GM08714 (cell line): Measurements from ENCODE around the gene CDK2.
A peak's percentile ranks its signal among the peaks of the same experiment; 100 is the strongest.
"Not testable (repeated sequence)": the region's sequence is repeated elsewhere in the genome, so short reads cannot be mapped to it uniquely, and the experiment has no call there.

Experiments used
- H3K4me3 ChIP-seq: fragments of 200-500 bp; sonication (Bioruptor generic); 2 replicates; pipeline ENCODE4 v1.5.1; 2014; ENCODE audit warnings: mild to moderate bottlenecking, low read length, inconsistent platforms
- ZNF274 ChIP-seq: IDR thresholded peaks from 2 replicates; pipeline ENCODE4 v1.6.1; 2012; ENCODE audit warnings: mild to moderate bottlenecking, low read depth, low read length

The CDK2 gene

DNA sequence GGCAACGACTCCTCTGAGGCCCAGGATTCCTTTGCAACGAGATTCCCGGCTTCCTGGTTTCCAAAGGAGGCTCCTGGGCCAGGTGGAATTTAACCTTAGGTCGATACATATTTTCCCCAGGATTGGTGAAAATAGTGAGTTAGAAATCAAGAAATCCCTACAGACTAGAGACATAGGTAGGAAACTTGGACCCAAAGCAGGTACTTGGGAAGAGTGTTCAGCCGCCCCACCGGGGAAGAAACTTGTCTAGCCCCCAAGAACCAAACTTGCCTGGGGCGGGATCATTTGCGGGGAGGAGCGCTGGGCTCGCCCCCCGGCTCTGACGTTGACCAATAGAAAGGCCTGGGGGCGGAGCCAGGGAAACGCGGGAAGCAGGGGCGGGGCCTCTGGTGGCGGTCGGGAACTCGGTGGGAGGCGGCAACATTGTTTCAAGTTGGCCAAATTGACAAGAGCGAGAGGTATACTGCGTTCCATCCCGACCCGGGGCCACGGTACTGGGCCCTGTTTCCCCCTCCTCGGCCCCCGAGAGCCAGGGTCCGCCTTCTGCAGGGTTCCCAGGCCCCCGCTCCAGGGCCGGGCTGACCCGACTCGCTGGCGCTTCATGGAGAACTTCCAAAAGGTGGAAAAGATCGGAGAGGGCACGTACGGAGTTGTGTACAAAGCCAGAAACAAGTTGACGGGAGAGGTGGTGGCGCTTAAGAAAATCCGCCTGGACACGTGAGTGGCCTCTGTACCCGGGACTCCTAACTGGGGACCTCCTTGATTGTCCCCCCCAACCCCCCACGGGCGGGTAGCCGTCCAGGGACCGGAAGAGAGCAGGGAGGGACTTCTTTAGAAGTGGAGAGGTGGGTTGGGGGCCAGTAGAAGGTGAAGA, at the start of gene CDK2:
CDK2 (plus strand) TSS at position 423 of the 874 bp plus-strand sequence; CDS start at position 602, 179 bp downstream.
- H3K4me3 ChIP-seq: peak within 1 kb of the TSS; percentile 89
- no peak for TF ChIP-seq ZNF274

DNA sequence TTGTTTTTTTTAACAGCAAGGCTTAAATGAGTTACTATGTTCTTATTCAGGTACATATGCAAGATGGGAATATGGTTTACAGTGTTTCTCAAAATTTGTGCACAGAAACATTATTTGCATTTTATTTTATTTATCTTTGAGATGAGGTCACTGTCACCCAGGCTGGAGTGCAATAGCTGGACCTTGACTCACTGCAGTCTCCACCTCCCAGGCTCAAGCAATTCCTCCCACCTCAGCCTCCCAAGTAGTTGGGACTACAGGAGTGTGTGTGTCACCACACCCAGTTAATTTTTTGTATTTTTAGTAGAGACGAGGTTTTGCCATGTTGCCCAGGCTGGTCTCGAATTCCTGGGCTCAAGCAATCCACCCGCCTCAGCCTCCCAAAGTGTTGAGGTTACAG, 47.6 kb upstream of the CDK2 start:
- not testable (repeated sequence) for H3K4me3 ChIP-seq

DNA sequence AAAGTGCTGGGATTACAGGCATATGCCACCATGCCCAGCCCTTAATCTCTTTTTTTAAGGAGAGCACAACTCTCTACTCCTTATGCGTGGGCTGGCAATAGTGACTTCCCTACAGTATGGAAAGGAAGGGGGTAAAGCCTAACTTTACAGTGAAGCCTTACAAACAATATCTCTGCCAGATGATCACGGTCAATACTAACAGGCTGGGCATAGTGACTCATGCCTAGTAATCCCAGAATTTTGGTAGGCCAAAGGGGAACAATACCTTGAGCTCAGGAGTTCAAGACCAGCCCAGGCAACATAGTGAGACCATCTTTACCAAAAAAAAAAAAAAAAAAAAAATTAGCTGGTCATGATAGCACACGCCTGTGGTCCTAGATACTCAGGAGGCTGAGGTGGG, 44.5 kb upstream of the CDK2 start:
- no peak overlapping the region for H3K4me3 ChIP-seq
- no peak for TF ChIP-seq ZNF274

DNA sequence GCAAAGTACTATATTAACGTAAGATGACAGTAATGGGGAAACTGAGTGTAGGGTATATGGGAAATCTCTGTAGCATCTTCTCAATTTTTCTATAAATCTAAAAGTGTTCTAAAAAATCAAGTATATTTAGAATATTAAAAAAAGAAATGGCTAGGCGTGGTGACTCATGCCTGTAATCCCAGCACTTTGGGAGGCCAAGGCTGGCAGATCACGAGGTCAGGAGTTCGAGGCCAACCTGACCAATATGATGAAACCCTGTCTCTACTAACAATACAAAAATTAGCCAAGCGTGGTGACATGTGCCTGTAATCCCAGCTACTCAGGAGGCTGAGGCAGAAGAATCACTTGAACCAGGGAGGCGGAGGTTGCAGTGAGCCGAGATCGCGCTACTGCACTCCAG, 43.0 kb upstream of the CDK2 start:
- H3K4me3 ChIP-seq: not testable (repeated sequence)

DNA sequence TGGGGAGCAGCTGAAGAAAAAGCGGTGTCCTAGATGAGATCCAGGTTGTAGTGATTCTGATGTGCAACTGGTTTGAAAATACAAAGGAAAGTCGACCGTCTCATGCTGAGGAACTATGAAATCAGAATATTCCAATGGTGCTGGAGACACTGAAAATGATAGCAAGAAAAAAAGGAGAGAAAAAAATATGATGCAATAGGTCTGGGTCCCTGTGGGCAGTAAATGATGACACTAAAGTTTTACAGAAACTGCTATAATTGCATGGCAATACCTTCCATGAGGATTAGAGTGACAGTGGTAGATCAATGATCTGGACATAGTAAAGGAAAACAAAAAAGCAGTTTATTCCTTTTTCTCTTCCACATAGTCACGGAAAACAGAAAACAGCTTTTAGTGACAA, 41.3 kb upstream of the CDK2 start:
- no peak overlapping the region; the same call in 1 of the 2 replicates for H3K4me3 ChIP-seq
- no peak for TF ChIP-seq ZNF274

DNA sequence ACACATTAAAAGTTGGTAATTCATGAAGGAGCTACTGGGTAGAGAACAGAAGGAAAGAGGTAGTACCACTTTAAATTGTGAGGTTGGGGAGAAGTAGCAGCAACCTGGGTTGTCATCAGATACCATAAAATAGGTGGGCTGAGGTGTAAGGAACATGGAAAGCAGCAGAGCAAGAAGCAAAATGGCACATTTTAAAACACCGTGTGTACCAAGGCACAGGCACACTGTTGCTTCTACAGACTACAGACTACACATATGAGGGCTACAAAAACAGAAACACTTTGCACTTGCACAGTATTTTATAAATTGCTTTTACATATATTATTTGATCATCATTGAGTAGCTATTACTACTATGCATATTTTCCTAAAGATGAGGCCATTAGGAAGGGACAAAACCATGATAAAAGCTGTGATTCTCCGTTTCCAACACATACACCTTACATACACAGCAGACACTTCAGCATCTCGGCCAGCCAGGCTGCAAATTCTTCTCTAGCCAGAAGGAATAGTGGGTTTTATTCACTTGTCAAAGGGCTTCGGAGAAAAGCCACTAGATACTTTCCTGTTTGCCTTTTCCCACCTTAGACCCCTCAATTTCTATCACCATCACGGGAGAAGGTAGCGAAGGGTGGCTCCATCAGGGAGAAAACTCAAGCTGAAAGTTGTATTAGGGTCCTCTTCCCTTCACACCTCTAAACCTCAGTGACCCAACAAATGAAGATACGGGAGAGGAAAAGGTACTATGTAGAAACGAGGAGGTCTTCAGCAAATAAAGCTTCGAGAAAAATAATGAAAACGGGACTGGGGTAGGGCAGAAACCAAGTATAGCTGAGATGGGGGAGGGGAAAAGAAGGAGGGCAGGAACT, 40.5 kb upstream of the CDK2 start:
- TF ChIP-seq ZNF274: no peak
- H3K4me3 ChIP-seq: peak overlapping the region; percentile 92

DNA sequence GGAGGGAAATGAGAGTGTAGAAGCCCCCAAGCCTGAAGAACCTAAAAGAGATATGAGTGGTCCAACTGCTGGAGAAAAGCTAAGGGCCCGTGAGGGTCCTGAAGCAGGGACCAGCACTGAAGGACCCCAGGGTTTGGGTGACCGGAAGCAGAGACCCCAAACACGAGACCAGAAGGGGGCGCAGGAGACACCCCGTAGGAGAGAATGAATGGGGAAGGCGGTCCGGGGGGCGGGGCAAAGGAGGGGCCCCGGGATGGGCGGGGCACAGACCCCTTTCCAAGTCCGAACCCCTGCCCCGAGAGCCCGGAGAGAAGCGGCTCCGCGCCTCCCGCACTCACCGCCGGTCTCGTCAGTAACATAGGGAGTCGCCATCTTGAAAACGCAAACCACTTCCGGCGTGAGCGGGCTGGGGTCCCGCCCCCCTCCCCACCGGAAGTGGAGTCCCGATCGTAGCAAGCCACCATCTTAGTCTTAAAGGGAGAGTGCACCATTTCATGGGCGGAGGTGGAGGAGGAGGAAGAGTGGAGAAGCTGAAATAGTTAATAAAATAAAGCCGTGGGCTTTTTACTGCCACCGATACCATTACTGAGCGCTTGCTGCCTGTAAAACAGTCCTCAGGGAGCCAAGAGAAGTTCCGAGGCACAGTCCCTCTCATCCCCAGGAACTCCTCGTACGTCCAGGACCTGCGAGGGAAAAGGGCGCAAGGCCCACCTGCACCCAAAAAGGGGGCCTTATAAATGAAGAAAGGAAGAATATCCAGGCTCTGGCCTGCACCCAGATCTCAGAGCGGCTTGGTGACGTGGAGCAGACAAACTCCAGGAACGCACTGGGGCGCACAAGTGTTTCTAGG, 39.7 kb upstream of the CDK2 start:
- peak overlapping the region; percentile 92 for H3K4me3 ChIP-seq

DNA sequence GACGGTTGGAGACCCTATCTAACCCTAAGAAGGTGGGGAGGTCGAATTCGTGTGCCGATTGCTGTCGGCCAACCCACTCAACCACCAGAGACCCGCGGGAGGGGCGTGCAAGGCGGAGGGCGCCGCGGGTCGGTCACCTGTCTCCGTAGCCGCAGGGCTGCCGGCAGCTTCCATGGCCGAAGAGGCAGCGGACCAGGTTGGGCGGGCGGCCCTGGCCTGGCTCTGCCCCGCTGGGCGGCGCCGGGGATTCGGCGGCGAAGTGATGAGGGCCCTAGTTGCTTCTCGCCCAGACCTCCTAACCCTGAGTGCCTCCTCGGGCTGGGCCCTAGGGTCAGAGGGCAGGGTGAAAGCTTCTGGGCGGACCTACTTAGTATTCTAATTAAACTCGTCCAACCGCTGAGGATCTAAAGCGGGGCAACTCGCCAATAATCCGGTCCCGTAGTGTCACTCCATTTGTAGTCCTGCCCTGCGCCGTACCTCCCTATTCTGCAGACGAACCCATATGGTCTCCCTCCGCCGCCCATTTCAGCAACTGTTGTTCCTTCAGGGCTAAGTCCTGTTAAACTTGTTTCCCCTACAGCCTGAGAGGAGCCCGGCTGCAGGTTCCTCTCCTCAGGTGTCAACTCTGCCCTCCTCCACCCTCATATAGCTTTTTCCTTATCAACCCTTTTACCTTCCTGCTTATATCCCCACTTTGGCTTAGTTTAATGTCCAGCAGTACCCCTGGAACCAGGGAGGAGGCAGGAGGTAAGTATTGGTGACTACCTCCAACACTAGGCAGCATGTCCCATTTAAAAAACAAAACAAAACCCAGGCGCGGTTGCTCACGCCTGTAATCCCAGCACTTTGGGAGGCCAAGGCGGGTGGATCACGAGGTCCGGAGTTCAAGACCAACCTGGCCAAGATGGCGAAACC, 38.8 kb upstream of the CDK2 start, which contains the start of gene PYM1:
PYM1 (minus strand) TSS at position 307 of the 915 bp plus-strand sequence; CDS start at position 174, 133 bp downstream.
- H3K4me3 ChIP-seq: peak within 1 kb of the TSS; percentile 92
- no peak for TF ChIP-seq ZNF274

More for the DNA sequence above, 39.7 kb upstream of the CDK2 start:
- no peak for TF ChIP-seq ZNF274

DNA sequence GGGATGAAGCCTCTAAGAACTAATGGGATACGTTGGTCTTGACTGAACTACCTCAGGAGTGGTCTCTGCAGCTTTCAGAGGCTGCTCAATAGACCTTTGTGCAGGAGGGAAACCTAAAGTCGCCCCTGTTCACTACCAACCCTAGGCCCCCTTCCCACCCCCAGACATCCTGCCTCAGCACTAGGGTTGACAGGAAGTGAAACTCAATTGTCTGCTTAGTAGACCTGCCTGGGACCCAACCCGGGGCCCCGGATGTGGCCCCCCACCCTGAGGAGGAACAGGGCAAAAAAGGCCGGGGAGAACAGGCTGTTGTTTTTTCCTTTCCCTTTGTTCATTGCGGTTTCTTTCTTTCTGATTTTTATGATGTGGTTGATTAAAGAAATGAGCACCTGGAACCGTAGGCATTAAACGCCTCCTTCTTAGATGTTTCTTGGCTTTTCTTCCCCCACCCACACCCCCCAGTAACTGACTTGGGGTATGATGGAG, 37.3 kb upstream of the CDK2 start:
- peak overlapping the region; percentile 92; the same call in 1 of the 2 replicates for H3K4me3 ChIP-seq
- no peak for TF ChIP-seq ZNF274

DNA sequence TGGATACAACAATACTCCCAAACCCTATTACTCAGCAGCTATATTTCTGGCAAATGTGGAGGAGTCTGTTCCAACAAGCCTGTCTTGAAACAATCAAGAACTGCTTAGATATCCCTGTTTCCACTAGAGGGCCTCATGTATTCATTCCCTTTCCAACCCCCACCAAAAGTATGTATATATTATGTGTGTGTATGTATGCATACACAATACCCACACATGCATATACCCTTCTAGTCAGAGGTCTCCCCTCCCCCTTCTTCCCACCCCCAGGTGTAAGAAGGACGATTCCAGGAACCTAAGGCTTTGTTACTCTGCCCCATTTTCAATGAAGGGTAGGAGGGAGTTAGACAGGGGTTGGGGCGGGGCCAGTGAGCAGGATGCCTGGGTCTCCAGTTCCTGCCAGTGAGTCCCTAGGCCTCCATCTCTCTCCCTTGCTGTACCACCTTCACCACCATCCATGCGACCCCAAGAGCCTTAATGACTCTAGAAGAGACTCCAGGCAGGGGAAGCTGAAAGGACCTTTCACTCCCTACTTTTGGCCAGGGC, 35.8 kb upstream of the CDK2 start, which contains the start of gene DGKA:
DGKA (plus strand) TSS at position 392 of the 546 bp plus-strand sequence. CDS start 5,342 bp downstream, outside the sequence.
- TF ChIP-seq ZNF274: no peak
- peak within 1 kb of the TSS; percentile 68 for H3K4me3 ChIP-seq

DNA sequence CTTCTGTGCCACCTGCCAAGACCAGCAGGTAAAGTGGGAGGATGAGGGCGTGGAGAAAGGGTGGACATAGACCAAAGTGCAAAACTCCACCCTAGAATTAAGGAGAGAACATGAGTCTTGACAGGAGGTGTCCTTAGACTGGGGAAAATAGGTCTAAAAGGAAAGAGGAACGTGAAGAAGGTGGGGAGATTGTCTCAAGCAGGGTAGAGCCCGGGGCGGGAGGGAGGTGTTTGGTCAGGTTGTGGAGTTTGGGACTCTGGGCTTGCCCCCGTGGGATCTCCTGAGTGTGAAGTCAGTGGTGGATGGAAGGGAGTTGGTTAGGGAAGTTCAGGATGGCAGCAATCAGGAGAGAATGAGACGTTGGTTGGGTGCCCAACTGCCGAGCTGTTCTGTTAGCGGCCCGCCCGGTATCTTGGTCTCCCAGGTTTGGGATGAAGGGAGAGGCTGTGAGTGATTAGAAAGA, 35.3 kb upstream of the CDK2 start:
- H3K4me3 ChIP-seq: peak overlapping the region; percentile 68; the same call in 1 of the 2 replicates

More for the DNA sequence above, 35.3 kb upstream of the CDK2 start:
- no peak for TF ChIP-seq ZNF274
